ENCODE results near the gene SOX18. TPM values are rescaled to one million over a fixed set of nuclear protein-coding genes. Genes with fewer than 3 reads are reported as not detected.

The SOX18 gene
- total and polyA plus RNA-seq, 2 of the 4 experiments (the other 2 are of a cell fraction), result not detected

- TF ChIP-seq BHLHE40 (IDR thresholded peaks at IDR 0.05; ENCODE audit: low read depth, low read length) (no peak), RFX5 (IDR thresholded peaks at IDR 0.05; ENCODE audit: low read depth, low read length) (no peak)
Measured at GRCh38 chr20:64056639-64056888, 7.1 kb upstream of the SOX18 start (continued).

DNA sequence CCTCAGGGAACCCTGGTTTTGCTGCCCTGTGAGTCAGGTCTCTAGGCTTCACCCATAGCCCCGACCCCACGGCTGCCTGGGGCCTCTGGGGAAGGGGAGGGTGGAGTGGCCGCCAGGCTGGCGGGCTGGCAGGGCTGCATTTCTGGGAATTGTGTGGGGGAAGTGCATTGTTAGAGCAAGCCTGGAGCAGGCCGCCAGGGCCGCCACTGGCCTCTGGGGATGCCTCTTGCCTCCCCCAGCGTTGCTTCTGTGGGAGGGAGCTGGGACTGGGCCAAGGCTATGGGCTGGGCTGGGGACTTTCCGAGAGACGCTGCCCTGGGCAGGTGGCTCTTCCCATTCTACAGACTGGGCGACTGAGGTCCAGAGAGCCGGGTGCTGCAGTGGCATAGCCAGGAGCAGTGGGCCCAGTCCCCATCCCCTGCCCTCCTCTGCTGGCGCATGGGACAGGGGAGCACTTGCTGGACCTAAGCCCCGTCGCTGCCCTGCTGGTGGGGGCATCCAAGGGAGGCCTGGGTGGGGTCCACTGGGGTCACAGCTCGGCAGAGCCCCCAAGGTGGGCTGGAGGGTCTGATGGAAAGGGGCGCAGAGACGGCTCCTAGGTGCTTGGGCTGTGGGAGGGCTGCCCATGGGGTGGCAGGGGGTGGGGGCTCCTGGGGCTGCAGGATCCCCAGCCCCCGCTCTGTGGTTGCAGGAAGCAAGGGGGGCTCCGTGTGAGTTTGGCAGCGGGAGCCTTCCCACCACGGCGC lies 6.6 kb upstream of the SOX18 start:
- BruUV-seq (replicated peaks), result no TSS peak
- H3K4me1 ChIP-seq (ENCODE audit: control insufficient read depth, insufficient read depth, low read length), result peaks cover 5% of the 10 kb centered on the region
- no peak overlapping the region for H3K4ac ChIP-seq (ENCODE audit: low read depth, low read length)
- intact Hi-C loops (cut with micrococcal nuclease), result loop anchor here (2.0 to 5.0 kb wide), 4 partner anchors 17 to 519 kb away; partner anchors contain the start of genes PRPF6 and PTK6
- H3K4me3 ChIP-seq (ENCODE audit: insufficient read depth, low read depth, low read length), result no peak overlapping the region
- WGBS, 2 experiments (ENCODE audit: extremely low coverage in 2 of 2, insufficient read length in 1 of 2), result 53% methylated on average over 7 of the region's 22 CpGs; no CpG with 5 or more reads in 1 of the 2 experiments
- peak overlapping the region; percentile 32 for H2AFZ ChIP-seq (replicated peaks; ENCODE audit: low read length, poor library complexity)
- no peak overlapping the region for H2AK9ac ChIP-seq (replicated peaks; ENCODE audit: low read depth, low read length, poor library complexity)
- DNase-seq (peak; percentile 19), ATAC-seq (ENCODE audit: low read depth) (no peak)
- no peaks in the 10 kb centered on the region for H3K36me3 ChIP-seq (ENCODE audit: control insufficient read depth, insufficient read depth, low read length)
- no peak overlapping the region for H4K91ac ChIP-seq (ENCODE audit: insufficient read depth, low read depth, low read length)
- ChIA-PET CTCF (interaction anchor here (0.7 kb wide), 1 partner anchor 99 kb away, joined by 3 read pairs; no protein-coding TSS in a partner anchor), POLR2A (ENCODE audit: unreplicated experiment) (no interaction called here)
- no peak overlapping the region for H4K8ac ChIP-seq (ENCODE audit: low read depth in 2 of 2, low read length in 2 of 2)
- H3K27me3 ChIP-seq (ENCODE audit: control insufficient read depth, insufficient read depth, low read length), result peaks cover 16% of the 10 kb centered on the region; the same call in 1 of the 2 replicates
- H2BK5ac ChIP-seq (ENCODE audit: low read depth, low read length, poor library complexity, severe bottlenecking), result no peak overlapping the region
- no peak overlapping the region for H2BK20ac ChIP-seq (ENCODE audit: low read depth, low read length)
- no peak overlapping the region for H2BK15ac ChIP-seq (ENCODE audit: low read depth, low read length)
- in situ Hi-C loops (cut with MboI; ENCODE audit: low sequenced_read_pairs), result no loop called here
- no peak overlapping the region for H3K23ac ChIP-seq (ENCODE audit: low read depth, low read length)
- H4K20me1 ChIP-seq (ENCODE audit: insufficient read depth, low read length), result no peaks in the 10 kb centered on the region
- H3K56ac ChIP-seq (ENCODE audit: extremely low read depth, insufficient read depth, low read length), result no peak overlapping the region
- H3K4me2 ChIP-seq (ENCODE audit: low read depth, low read length), result no peak overlapping the region
- H3K18ac ChIP-seq (ENCODE audit: low read depth, low read length), result no peak overlapping the region
- no peak overlapping the region for H4K5ac ChIP-seq (ENCODE audit: low read depth, low read length)
- H3K9me3 ChIP-seq (ENCODE audit: control insufficient read depth, insufficient read depth, low read length), result no peaks in the 10 kb centered on the region
- H3K9ac ChIP-seq (ENCODE audit: low read depth, low read length), result no peak overlapping the region
- H2BK120ac ChIP-seq (ENCODE audit: low read depth, low read length), result no peak overlapping the region
- no peaks in the 10 kb centered on the region for H3K79me1 ChIP-seq (ENCODE audit: low read depth in 1 of 2, low read length in 2 of 2)
- no peak overlapping the region for H3K14ac ChIP-seq (replicated peaks; ENCODE audit: low read depth, low read length)
- dilution Hi-C loops (cut with HindIII; ENCODE audit: low sequenced_read_pairs, unreplicated experiment), result no loop called here
- no peak overlapping the region for H2AK5ac ChIP-seq (ENCODE audit: low read depth, low read length)
- no peak overlapping the region for H3K27ac ChIP-seq (ENCODE audit: insufficient read depth, low read length)
- no peaks in the 10 kb centered on the region for H3K9me1 ChIP-seq (ENCODE audit: insufficient read depth, low read length)
- TF ChIP-seq CEBPB (IDR thresholded peaks at IDR 0.05; ENCODE audit: low read depth, low read length) (no peak), NFE2L2 (IDR thresholded peaks at IDR 0.05; ENCODE audit: low read depth, low read length) (no peak), CHD1 (IDR thresholded peaks at IDR 0.05; ENCODE audit: low read depth, low read length) (no peak), MXI1 (IDR thresholded peaks at IDR 0.05; ENCODE audit: borderline replicate concordance, low read depth, low read length) (no peak), MAZ (IDR thresholded peaks at IDR 0.05; ENCODE audit: borderline replicate concordance, low read depth, low read length) (no peak), SMC3 (IDR thresholded peaks at IDR 0.05; ENCODE audit: low read depth, low read length) (no peak), POLR2A (IDR thresholded peaks at IDR 0.05; ENCODE audit: low read depth, low read length) (no peak), RAD21 (IDR thresholded peaks at IDR 0.05; ENCODE audit: low read length) (no peak), RFX5 (IDR thresholded peaks at IDR 0.05; ENCODE audit: low read depth, low read length) (no peak), FOS (IDR thresholded peaks at IDR 0.05; ENCODE audit: low read depth, low read length) (no peak), MAFK (IDR thresholded peaks at IDR 0.05; ENCODE audit: low read depth, low read length) (no peak)
- TF ChIP-seq, protein P1, sequence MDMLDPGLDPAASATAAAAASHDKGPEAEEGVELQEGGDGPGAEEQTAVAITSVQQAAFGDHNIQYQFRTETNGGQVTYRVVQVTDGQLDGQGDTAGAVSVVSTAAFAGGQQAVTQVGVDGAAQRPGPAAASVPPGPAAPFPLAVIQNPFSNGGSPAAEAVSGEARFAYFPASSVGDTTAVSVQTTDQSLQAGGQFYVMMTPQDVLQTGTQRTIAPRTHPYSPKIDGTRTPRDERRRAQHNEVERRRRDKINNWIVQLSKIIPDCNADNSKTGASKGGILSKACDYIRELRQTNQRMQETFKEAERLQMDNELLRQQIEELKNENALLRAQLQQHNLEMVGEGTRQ (IDR thresholded peaks at IDR 0.05; ENCODE audit: low read depth, low read length), result no peak
- TF ChIP-seq, protein P2, sequence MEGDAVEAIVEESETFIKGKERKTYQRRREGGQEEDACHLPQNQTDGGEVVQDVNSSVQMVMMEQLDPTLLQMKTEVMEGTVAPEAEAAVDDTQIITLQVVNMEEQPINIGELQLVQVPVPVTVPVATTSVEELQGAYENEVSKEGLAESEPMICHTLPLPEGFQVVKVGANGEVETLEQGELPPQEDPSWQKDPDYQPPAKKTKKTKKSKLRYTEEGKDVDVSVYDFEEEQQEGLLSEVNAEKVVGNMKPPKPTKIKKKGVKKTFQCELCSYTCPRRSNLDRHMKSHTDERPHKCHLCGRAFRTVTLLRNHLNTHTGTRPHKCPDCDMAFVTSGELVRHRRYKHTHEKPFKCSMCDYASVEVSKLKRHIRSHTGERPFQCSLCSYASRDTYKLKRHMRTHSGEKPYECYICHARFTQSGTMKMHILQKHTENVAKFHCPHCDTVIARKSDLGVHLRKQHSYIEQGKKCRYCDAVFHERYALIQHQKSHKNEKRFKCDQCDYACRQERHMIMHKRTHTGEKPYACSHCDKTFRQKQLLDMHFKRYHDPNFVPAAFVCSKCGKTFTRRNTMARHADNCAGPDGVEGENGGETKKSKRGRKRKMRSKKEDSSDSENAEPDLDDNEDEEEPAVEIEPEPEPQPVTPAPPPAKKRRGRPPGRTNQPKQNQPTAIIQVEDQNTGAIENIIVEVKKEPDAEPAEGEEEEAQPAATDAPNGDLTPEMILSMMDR (conservative IDR thresholded peaks at IDR 0.05; ENCODE audit: low read depth, low read length), result no peak
